ENCODE data around the gene CBY2. TPM values are rescaled to one million over a fixed set of nuclear protein-coding genes. Genes with fewer than 3 reads are reported as not detected.

Gene CBY2
- total and polyA plus RNA-seq, 4 donors: not detected

DNA sequence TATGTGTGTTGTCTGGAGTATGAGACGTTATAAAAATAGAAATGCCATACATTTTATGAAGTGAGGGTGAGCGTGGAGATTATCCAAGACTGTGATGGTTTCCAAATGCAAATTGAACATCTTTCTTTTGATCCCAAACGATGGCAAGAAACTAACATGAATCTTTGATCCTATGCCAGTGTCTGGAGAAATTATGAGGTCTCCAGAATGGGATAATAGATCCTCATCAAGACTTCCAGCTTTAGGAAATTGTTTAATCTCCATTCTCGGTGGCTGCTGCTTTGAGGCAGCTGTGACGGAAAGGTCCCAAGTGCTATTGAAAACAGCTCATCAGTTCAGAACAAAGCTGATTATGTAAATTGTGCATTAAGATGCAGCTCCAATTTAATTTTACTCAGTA, 30.8 kb downstream of the CBY2 start:
- no peak overlapping the region for H3K27ac ChIP-seq (ENCODE audit: low read depth, low read length)
- no peak overlapping the region for H3K4me3 ChIP-seq (ENCODE audit: low read depth, low read length)
- H3K36me3 ChIP-seq (ENCODE audit: control insufficient read depth, insufficient read depth, low read length): no peaks in the 10 kb centered on the region
- no peaks in the 10 kb centered on the region for H3K27me3 ChIP-seq (ENCODE audit: control insufficient read depth, insufficient read depth, low read length)
- 90% methylated on average over 2 of the region's 5 CpGs for WGBS (ENCODE audit: insufficient coverage)
- H3K9me3 ChIP-seq (ENCODE audit: control insufficient read depth, insufficient read depth, low read length): no peaks in the 10 kb centered on the region
- no peaks in the 10 kb centered on the region for H3K4me1 ChIP-seq (ENCODE audit: control insufficient read depth, insufficient read depth, low read length)
- peak in 2 of 6 donors; percentile 86 to 90 for DNase-seq (ENCODE audit: low read depth in 4 of 6, low spot score in 6 of 6)

DNA sequence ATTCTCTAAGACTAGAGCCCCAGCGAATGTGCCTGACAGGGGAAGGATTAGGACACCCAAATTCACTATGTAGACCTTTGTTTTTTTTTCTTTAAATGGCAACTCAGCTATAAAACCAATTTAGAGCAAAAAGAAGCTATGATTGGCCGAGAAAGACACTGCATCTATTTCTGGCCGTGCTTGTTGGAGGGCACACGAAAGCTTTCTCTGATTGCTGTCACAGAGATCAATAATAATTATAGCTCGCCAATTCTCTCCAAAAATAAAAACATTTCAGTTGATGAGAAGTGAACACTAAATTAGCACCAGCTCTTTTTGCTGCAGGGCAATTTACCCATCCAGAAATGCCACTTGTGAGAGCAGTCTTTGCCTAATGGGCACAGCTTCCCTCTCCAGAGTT, 31.2 kb downstream of the CBY2 start:
- no peaks in the 10 kb centered on the region for H3K27me3 ChIP-seq (ENCODE audit: control insufficient read depth, insufficient read depth, low read length)
- H3K4me3 ChIP-seq (ENCODE audit: low read depth, low read length): no peak overlapping the region
- H3K9me3 ChIP-seq (ENCODE audit: control insufficient read depth, insufficient read depth, low read length): no peaks in the 10 kb centered on the region
- H3K4me1 ChIP-seq (ENCODE audit: control insufficient read depth, insufficient read depth, low read length): no peaks in the 10 kb centered on the region
- no peak overlapping the region for H3K27ac ChIP-seq (ENCODE audit: low read depth, low read length)
- H3K36me3 ChIP-seq (ENCODE audit: control insufficient read depth, insufficient read depth, low read length): no peaks in the 10 kb centered on the region
- DNase-seq (ENCODE audit: low read depth in 4 of 6, low spot score in 6 of 6): peak in 1 of 6 donors; percentile 61
- WGBS (ENCODE audit: insufficient coverage): no CpG with 5 or more reads among the region's 5 CpGs

DNA sequence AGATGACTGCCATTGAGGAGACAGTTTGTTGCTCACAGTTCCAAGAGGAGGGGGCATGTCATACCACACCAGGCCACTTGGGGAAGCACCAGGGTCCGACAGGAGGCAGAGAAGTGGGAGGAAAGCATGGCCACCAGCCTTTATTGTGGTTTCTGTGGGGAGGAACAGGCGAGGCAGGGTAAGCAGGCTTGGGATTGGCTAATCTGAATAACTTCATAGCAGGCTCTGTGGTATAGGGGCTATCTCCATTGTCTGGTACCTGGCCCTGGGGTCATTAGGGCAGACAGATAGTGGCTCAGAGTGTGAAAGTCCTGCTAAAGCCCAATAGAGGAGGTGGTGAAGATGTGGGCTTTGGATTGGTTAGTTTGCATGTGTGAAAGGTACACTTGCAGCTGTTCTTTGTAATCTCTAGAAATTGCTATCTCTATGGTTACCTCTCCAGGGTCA, 35.5 kb downstream of the CBY2 start:
- H3K4me1 ChIP-seq (ENCODE audit: control insufficient read depth, insufficient read depth, low read length): no peaks in the 10 kb centered on the region
- no peak for DNase-seq (ENCODE audit: low read depth in 4 of 6, low spot score in 6 of 6)
- H3K36me3 ChIP-seq (ENCODE audit: control insufficient read depth, insufficient read depth, low read length): no peaks in the 10 kb centered on the region
- H3K27ac ChIP-seq (ENCODE audit: low read depth, low read length): no peak overlapping the region
- H3K9me3 ChIP-seq (ENCODE audit: control insufficient read depth, insufficient read depth, low read length): no peaks in the 10 kb centered on the region
- 74% methylated on average over 2 of the region's 2 CpGs for WGBS (ENCODE audit: insufficient coverage)
- H3K4me3 ChIP-seq (ENCODE audit: low read depth, low read length): no peak overlapping the region
- no peaks in the 10 kb centered on the region for H3K27me3 ChIP-seq (ENCODE audit: control insufficient read depth, insufficient read depth, low read length)

DNA sequence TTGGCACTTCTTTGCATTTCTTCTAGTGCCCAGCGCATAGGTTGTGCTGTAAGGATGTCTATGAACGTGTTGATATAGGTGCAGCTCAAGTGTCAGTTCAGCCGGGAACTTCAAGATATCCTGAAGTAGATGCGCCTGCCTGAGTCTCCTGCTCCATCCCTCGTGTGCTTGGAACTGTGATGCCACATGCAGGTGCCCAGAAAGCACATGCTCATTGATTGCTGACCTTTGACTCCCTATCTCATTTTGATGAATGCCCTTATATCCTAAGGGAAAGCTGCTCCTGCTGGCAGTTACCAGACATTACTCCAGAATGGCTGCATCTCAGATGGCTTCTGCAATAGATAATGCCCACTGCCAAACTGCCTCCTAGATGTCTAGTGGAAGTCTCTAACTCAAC, 40.9 kb downstream of the CBY2 start:
- no peak for DNase-seq (ENCODE audit: low read depth in 4 of 6, low spot score in 6 of 6)
- Histone ChIP-seq H3K4me3 (ENCODE audit: low read depth, low read length) (no peak overlapping the region), H3K36me3 (ENCODE audit: control insufficient read depth, insufficient read depth, low read length) (no peaks in the 10 kb centered on the region), H3K4me1 (ENCODE audit: control insufficient read depth, insufficient read depth, low read length) (no peaks in the 10 kb centered on the region), H3K27ac (ENCODE audit: low read depth, low read length) (no peak overlapping the region), H3K9me3 (ENCODE audit: control insufficient read depth, insufficient read depth, low read length) (no peaks in the 10 kb centered on the region), H3K27me3 (ENCODE audit: control insufficient read depth, insufficient read depth, low read length) (no peaks in the 10 kb centered on the region)
- 96% methylated on average over 5 of the region's 5 CpGs for WGBS (ENCODE audit: insufficient coverage)

DNA sequence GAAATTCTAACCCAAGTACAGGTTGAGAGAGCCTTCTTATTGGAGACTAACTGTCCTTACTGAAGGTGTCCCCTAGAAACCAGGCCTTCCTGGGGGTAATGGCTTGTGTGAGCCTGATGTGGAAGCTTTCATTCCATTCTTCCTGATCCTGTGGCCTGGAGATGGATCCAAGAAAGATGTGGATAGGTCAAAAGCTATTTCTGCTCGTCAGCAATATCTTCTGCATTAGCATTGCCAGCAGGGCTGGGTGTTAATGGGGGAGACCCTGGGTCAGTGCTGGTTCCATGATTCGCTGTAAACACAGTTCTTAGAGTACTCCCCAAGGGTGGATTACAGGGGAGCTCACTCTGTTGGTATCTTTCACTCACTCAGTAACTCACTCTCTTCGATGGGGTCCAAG, 42.9 kb downstream of the CBY2 start:
- no peak overlapping the region for H3K27ac ChIP-seq (ENCODE audit: low read depth, low read length)
- H3K9me3 ChIP-seq (ENCODE audit: control insufficient read depth, insufficient read depth, low read length): no peaks in the 10 kb centered on the region
- H3K36me3 ChIP-seq (ENCODE audit: control insufficient read depth, insufficient read depth, low read length): no peaks in the 10 kb centered on the region
- 67% methylated on average over 1 of the region's 3 CpGs for WGBS (ENCODE audit: insufficient coverage)
- H3K4me3 ChIP-seq (ENCODE audit: low read depth, low read length): no peak overlapping the region
- H3K4me1 ChIP-seq (ENCODE audit: control insufficient read depth, insufficient read depth, low read length): peaks cover 6% of the 10 kb centered on the region
- H3K27me3 ChIP-seq (ENCODE audit: control insufficient read depth, insufficient read depth, low read length): no peaks in the 10 kb centered on the region
- DNase-seq (ENCODE audit: low read depth in 4 of 6, low spot score in 6 of 6): no peak

DNA sequence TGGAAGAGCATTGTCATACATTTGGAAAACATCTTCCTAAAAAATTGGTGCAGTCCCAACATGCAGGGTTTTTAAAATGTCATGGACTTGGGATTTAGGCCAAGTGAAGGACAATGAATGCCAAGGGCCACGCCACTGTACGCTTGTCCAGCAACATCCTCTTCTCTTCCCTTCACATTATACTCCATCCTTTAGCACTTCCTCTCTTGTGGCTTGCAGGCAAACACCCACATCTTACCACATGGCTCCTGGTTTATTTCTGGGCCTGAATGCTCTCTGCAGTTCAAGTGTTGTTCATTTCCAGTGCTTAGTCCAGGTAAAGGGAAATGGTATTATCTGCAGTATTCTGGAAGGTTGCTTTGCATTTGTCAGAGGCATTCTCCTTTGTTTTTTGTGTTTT, 45.0 kb downstream of the CBY2 start:
- DNase-seq (ENCODE audit: low read depth in 4 of 6, low spot score in 6 of 6): no peak
- no peaks in the 10 kb centered on the region for H3K27me3 ChIP-seq (ENCODE audit: control insufficient read depth, insufficient read depth, low read length)
- H3K9me3 ChIP-seq (ENCODE audit: control insufficient read depth, insufficient read depth, low read length): no peaks in the 10 kb centered on the region
- H3K36me3 ChIP-seq (ENCODE audit: control insufficient read depth, insufficient read depth, low read length): no peaks in the 10 kb centered on the region
- WGBS (ENCODE audit: insufficient coverage): 70% methylated on average over 2 of the region's 2 CpGs
- no peak overlapping the region for H3K27ac ChIP-seq (ENCODE audit: low read depth, low read length)
- H3K4me1 ChIP-seq (ENCODE audit: control insufficient read depth, insufficient read depth, low read length): peaks cover 6% of the 10 kb centered on the region
- H3K4me3 ChIP-seq (ENCODE audit: low read depth, low read length): no peak overlapping the region

GRCh38 chr13:45748941-45749759, 47.0 kb downstream of the CBY2 start:
- no peaks in the 10 kb centered on the region for H3K27me3 ChIP-seq (ENCODE audit: control insufficient read depth, insufficient read depth, low read length)
- H3K4me3 ChIP-seq (ENCODE audit: low read depth, low read length): no peak overlapping the region
- DNase-seq (ENCODE audit: low read depth in 4 of 6, low spot score in 6 of 6): peak in 2 of 6 donors; percentile 16 to 90
- WGBS (ENCODE audit: insufficient coverage): 75% methylated on average over 7 of the region's 13 CpGs
- no peaks in the 10 kb centered on the region for H3K36me3 ChIP-seq (ENCODE audit: control insufficient read depth, insufficient read depth, low read length)
- H3K9me3 ChIP-seq (ENCODE audit: control insufficient read depth, insufficient read depth, low read length): no peaks in the 10 kb centered on the region
- H3K4me1 ChIP-seq (ENCODE audit: control insufficient read depth, insufficient read depth, low read length): peaks cover 6% of the 10 kb centered on the region
- no peak overlapping the region for H3K27ac ChIP-seq (ENCODE audit: low read depth, low read length)

- 100% methylated on average over 1 of the region's 3 CpGs for WGBS (ENCODE audit: insufficient coverage)
- Histone ChIP-seq H3K27me3 (ENCODE audit: control insufficient read depth, insufficient read depth, low read length) (no peaks in the 10 kb centered on the region), H3K4me1 (ENCODE audit: control insufficient read depth, insufficient read depth, low read length) (peaks cover 6% of the 10 kb centered on the region), H3K4me3 (ENCODE audit: low read depth, low read length) (no peak overlapping the region), H3K27ac (ENCODE audit: low read depth, low read length) (no peak overlapping the region), H3K36me3 (ENCODE audit: control insufficient read depth, insufficient read depth, low read length) (no peaks in the 10 kb centered on the region), H3K9me3 (ENCODE audit: control insufficient read depth, insufficient read depth, low read length) (no peaks in the 10 kb centered on the region)
- no peak for DNase-seq (ENCODE audit: low read depth in 4 of 6, low spot score in 6 of 6)
These were observed 48.4 kb downstream of the CBY2 start for GRCh38 chr13:45750566-45750965.

GRCh38 chr13:45751885-45752284, 49.8 kb downstream of the CBY2 start:
- no peak for DNase-seq (ENCODE audit: low read depth in 4 of 6, low spot score in 6 of 6)
- Histone ChIP-seq H3K9me3 (ENCODE audit: control insufficient read depth, insufficient read depth, low read length) (no peaks in the 10 kb centered on the region), H3K36me3 (ENCODE audit: control insufficient read depth, insufficient read depth, low read length) (no peaks in the 10 kb centered on the region), H3K27ac (ENCODE audit: low read depth, low read length) (no peak overlapping the region), H3K27me3 (ENCODE audit: control insufficient read depth, insufficient read depth, low read length) (no peaks in the 10 kb centered on the region), H3K4me1 (ENCODE audit: control insufficient read depth, insufficient read depth, low read length) (peaks cover 6% of the 10 kb centered on the region), H3K4me3 (ENCODE audit: low read depth, low read length) (no peak overlapping the region)

DNA sequence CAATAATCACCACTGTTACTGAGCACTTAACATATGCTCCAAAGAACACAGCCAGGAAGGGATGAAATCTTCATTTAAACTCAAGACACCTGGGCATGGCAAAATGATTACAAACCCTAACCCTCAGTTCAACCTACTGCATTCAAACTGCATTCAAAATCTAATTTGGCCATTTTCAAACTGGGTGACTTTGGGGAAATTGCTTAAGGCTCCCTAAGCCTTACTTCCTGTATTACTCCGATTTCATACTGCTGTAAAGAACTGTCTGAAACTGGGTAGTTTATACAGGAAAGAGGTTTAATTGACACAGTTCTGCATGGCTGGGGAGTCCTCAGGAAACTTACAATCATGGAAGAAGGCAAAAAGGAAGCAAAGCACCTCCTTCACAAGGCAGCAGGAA, 50.4 kb downstream of the CBY2 start:
- no peak for DNase-seq (ENCODE audit: low read depth in 4 of 6, low spot score in 6 of 6)
- Histone ChIP-seq H3K36me3 (ENCODE audit: control insufficient read depth, insufficient read depth, low read length) (no peaks in the 10 kb centered on the region), H3K4me1 (ENCODE audit: control insufficient read depth, insufficient read depth, low read length) (peaks cover 6% of the 10 kb centered on the region), H3K27me3 (ENCODE audit: control insufficient read depth, insufficient read depth, low read length) (no peaks in the 10 kb centered on the region), H3K27ac (ENCODE audit: low read depth, low read length) (no peak overlapping the region), H3K4me3 (ENCODE audit: low read depth, low read length) (no peak overlapping the region), H3K9me3 (ENCODE audit: control insufficient read depth, insufficient read depth, low read length) (no peaks in the 10 kb centered on the region)
- no CpG with 5 or more reads among the region's 1 CpG for WGBS (ENCODE audit: insufficient coverage)
